Heart left ventricle (tissue), 16 donors: Measurements from ENCODE around the gene MYMK. TPM values are rescaled to one million over a fixed set of nuclear protein-coding genes. Genes with fewer than 3 reads are reported as not detected.

Experiments
- ATAC-seq, 4 donors: fragments of 200-7000 bp; cut with Tn5 transposase; one replicate each; pipeline ENCODE4 v1.9.1; 2020 to 2022; ENCODE audit warnings: moderate library complexity in 4 of 4, mild to moderate bottlenecking in 3 of 4, moderate number of reproducible peaks in 1 of 4
- DNase-seq, 5 donors: peaks; one replicate each; pipeline ENCODE4 v3.0.0-alpha.2; 2020
- H3K27ac ChIP-seq, 12 donors: fragments of 200-600 bp; sonication (generic) in 4 of 12; one replicate each; pipeline versions ENCODE4 v1.5.0 to v1.8.0; 2016 to 2022; ENCODE audit warnings: mild to moderate bottlenecking in 2 of 12
- H3K27me3 ChIP-seq, 9 donors: fragments of 200-600 bp; sonication (generic) in 2 of 9; one replicate each; pipeline versions ENCODE4 v1.5.1 to v1.8.0; 2016 to 2022; ENCODE audit warnings: mild to moderate bottlenecking in 3 of 9
- H3K36me3 ChIP-seq, 9 donors: fragments of 200-600 bp; sonication (generic) in 2 of 9; one replicate each; pipeline versions ENCODE4 v1.5.0 to v1.8.0; 2018 to 2022; ENCODE audit warnings: mild to moderate bottlenecking in 2 of 9
- H3K4me1 ChIP-seq, 12 donors: fragments of 200-600 bp; sonication (generic) in 4 of 12; one replicate each; pipeline versions ENCODE4 v1.5.0 to v1.8.0; 2016 to 2022; ENCODE audit warnings: mild to moderate bottlenecking in 3 of 12
- H3K4me3 ChIP-seq, 12 donors: fragments of 200-600 bp; sonication (generic) in 4 of 12; one replicate each; pipeline versions ENCODE4 v1.5.0 to v1.8.0; 2017 to 2022; ENCODE audit warnings: mild to moderate bottlenecking in 9 of 12, moderate library complexity in 4 of 12
- H3K9me3 ChIP-seq, 12 donors: fragments of 200-600 bp; sonication (generic) in 4 of 12; one replicate each; pipeline versions ENCODE4 v1.5.0 to v1.8.0; 2016 to 2022; ENCODE audit warnings: mild to moderate bottlenecking in 1 of 12
- POLR2A ChIP-seq, 2 donors: fragments of 450-650 bp; IDR thresholded peaks; one replicate each; pipeline ENCODE4 v1.6.1; 2017; ENCODE audit warnings: antibody characterized with exemption in 2 of 2, mild to moderate bottlenecking in 2 of 2, moderate library complexity in 2 of 2
- WGBS, 4 donors: extraction: QIAGEN DNeasy Blood & Tissue Kit in 2 of 4; methylation state at CpG; one replicate each; pipeline versions ENCODE4 v1.1.5 to v1.1.7; 2013 to 2018; 5-methylcytosine and 5-hydroxymethylcytosine counted together
- intact Hi-C, 10 donors: fragments of 100-400 bp; cut with DNase I; formaldehyde crosslinking; loops; one replicate each; pipeline versions ENCODE4 v1.11.1 to v1.14.2; 2022
- polyA plus RNA-seq, 2 donors: library from polyadenylated mRNA; stranded (reverse); fragments of 200-250 nt; gene quantifications; one replicate each; pipeline ENCODE4 v1.2.3, GENCODE V29; 2013
- total RNA-seq, 9 donors: library from RNA; depleted of rRNA in 2 of 9; stranded (reverse); fragments of >200 nt in 2 of 9; fragmentation: NEBNext Ultra II Directional in 3 of 9; extraction: Animal tissue kit (Norgen Biotek cat#: 25700) in 3 of 9; gene quantifications; one replicate each; pipeline versions ENCODE4 v1.1.0 to v1.2.4, GENCODE V29; 2016 to 2023
- TF ChIP-seq, protein P1 (sequence below), 12 donors: fragments of 200-600 bp; sonication (generic) in 4 of 12; IDR thresholded peaks; one replicate each; pipeline versions ENCODE4 v1.5.0 to v1.8.0; 2018 to 2022; ENCODE audit warnings: antibody characterized with exemption in 12 of 12, mild to moderate bottlenecking in 5 of 12
- donor health status: ischemic (EF 13 %, LVEDD 7.1; RV severe dilation, severe dysfunction).
- donor health status: healthy with polysubstance abuse.
- donor health status: DM: no; HTN: yes; CAD: no.
- donor health status: DM: no; HTN: no; CAD: no.
- donor health status: ischemic (EF 25% LVEDD 6.9; RV normal size, moderate dysfunction).
- donor health status: ischemic (EF 25% LVEDD 5.7; RV mildly dilated, moderate dysfunction).
- donor health status: healthy.
- donor health status: DM: yes; HTN: yes; CAD: no.
- donor health status: ischemic (EF 35%, LVEDD 5.7; RV mildly dilated, moderate dysfunction).
- donor health status: nonischemic (EF 11% LVEDD 7.7; RV severe dilation, severe dysfunction).
- donor health status: DM: yes; HTN: yes; CAD: no.
- donor health status: PGD.
- donor health status: ischemic (EF 29% LVEDD 5.4; RV normal size, mild dysfunction).
- donor health status: nonischemic (EF 23%, LVEDD 6.1; RV moderate dilation, normal function).

MYMK gene
- total and polyA plus RNA-seq, 11 donors, result not detected

DNA sequence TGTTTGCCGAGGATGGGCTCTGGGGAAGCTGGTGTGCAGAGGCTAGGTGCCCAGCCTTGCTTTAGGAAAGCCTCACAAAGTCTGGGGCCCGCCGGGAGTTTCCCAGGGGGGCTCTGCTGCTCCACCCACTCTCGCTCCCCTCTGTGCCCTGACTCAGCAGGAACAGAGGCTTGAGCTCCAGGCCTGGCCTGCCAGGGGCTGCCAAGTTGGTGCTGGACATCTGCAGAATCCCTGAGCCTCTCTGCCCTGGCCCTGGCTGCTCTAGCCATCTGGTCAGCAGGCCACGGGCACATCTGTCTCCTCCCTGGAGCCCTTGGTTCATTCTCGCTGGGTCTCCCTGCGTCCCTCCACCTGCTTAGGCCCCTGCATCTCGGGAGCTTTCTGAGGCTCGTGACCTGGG, 9.1 kb upstream of the MYMK start:
- ATAC-seq (peak in 3 of 4 donors; percentile 1 to 20 (median 2)), DNase-seq (peak in 1 of 5 donors; percentile 58)
- peak overlapping the region in 8 of 12 donors; percentile 46 to 61 (median 58) for H3K4me3 ChIP-seq

DNA sequence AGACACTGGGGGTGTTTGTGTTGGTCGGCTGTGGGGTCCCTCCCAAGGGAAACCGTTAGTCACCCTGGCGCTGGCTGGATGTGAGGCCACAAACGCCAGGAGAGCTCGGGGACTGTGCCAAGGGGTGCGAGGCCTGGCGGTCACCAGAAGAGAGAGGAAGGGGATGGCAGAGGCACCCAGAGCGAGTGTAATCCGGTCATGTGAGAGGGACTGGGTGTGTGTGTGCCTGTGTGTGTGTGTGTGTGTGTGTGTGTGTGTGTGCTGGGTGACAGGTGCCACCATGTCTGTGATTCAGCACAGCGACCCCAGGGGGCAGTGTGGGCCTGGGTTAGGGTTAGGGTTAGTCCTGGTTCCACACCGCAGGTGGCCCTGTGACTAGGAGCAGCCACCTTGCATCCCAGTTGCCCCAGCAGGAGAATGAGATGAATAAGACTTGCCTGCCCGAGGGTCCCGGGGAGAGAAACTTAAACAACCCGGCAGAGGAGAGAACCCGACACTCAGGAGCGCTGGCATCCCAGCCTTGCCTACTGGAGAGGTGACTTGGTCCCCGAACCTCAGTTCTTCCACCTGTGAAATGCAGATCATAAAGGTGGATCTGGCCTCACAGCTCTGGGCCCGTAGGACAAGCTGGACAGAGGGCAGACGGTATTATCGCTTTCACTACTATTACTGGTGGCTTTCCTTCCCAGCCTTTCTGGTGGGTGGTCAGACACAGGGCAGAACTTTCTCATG, 8.3 kb upstream of the MYMK start:
- TF ChIP-seq POLR2A (IDR thresholded peaks at IDR 0.05), result no peak
- TF ChIP-seq, protein P1, sequence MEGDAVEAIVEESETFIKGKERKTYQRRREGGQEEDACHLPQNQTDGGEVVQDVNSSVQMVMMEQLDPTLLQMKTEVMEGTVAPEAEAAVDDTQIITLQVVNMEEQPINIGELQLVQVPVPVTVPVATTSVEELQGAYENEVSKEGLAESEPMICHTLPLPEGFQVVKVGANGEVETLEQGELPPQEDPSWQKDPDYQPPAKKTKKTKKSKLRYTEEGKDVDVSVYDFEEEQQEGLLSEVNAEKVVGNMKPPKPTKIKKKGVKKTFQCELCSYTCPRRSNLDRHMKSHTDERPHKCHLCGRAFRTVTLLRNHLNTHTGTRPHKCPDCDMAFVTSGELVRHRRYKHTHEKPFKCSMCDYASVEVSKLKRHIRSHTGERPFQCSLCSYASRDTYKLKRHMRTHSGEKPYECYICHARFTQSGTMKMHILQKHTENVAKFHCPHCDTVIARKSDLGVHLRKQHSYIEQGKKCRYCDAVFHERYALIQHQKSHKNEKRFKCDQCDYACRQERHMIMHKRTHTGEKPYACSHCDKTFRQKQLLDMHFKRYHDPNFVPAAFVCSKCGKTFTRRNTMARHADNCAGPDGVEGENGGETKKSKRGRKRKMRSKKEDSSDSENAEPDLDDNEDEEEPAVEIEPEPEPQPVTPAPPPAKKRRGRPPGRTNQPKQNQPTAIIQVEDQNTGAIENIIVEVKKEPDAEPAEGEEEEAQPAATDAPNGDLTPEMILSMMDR (IDR thresholded peaks at IDR 0.05), result peak in 11 of 12 donors; percentile 43 to 70 (median 54)
- H3K4me3 ChIP-seq, result no peak overlapping the region
- H3K4me1 ChIP-seq, result peaks cover 0 to 57% (median 25%) of the 10 kb centered on the region in 12 donors
- no peaks in the 10 kb centered on the region for H3K9me3 ChIP-seq
- peaks cover 0 to 24% (median 0%) of the 10 kb centered on the region in 9 donors for H3K27me3 ChIP-seq
- intact Hi-C loops, result loop anchor here (1.0 to 10.0 kb wide), 6 partner anchors 189 to 462 kb away; partner anchors contain the start of gene VAV2 (in 1 of the 10)
- no peaks in the 10 kb centered on the region for H3K36me3 ChIP-seq
- DNase-seq (peak; percentile 69 to 81 (median 74)), ATAC-seq (peak; percentile 40 to 81 (median 60))
- WGBS, 4 donors, result 53 to 69% (median 68%) methylated on average over 13 to 20 of the region's 20 CpGs
- H3K27ac ChIP-seq, result peak overlapping the region in 3 of 12 donors; percentile 54 to 81 (median 75)

More for the DNA sequence above, 9.1 kb upstream of the MYMK start:
- Histone ChIP-seq H3K36me3 (no peaks in the 10 kb centered on the region), H3K9me3 (no peaks in the 10 kb centered on the region), H3K27ac (peak overlapping the region in 10 of 12 donors; percentile 1 to 81 (median 57)), H3K4me1 (peaks cover 0 to 57% (median 25%) of the 10 kb centered on the region in 12 donors), H3K27me3 (peaks cover 0 to 18% (median 0%) of the 10 kb centered on the region in 9 donors)
- WGBS, 4 donors, result 52 to 55% (median 54%) methylated on average over 5 to 9 of the region's 9 CpGs
- intact Hi-C loops, result loop anchor here (1.0 to 10.0 kb wide), 7 partner anchors 49 to 461 kb away; partner anchors contain the start of gene VAV2 (in 1 of the 10)
- TF ChIP-seq POLR2A (IDR thresholded peaks at IDR 0.05), result no peak
- TF ChIP-seq, protein P1 (IDR thresholded peaks at IDR 0.05), result no peak

DNA sequence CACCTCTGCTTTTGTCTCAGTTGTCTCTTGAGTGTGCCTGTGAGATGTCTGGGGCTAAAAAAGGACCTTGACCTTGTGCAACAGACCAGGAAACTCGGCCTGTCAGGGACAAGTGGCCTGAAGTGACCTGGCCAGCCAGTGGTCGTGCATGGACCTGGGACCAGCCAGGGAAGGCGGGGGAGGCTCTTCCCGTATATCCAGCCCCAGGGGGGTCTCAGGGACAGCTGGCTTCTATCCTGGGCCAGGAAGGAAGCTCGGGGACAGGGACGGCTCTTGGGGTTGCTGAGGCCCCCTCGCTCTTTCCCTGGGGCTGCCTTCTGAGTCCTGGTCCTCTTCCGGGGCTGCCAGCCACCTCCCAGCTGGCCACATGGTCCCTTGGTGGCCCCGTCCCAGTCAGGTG, 6.5 kb upstream of the MYMK start:
- peaks cover 0 to 26% (median 0%) of the 10 kb centered on the region in 9 donors for H3K27me3 ChIP-seq
- H3K36me3 ChIP-seq, result no peaks in the 10 kb centered on the region
- H3K4me3 ChIP-seq, result no peak overlapping the region
- ATAC-seq, result no peak
- no peak for DNase-seq
- H3K9me3 ChIP-seq, result no peaks in the 10 kb centered on the region
- TF ChIP-seq POLR2A (IDR thresholded peaks at IDR 0.05), result no peak
- TF ChIP-seq, protein P1 (IDR thresholded peaks at IDR 0.05), result no peak
- peaks cover 3 to 67% (median 41%) of the 10 kb centered on the region in 12 donors for H3K4me1 ChIP-seq
- 55 to 77% (median 60%) methylated on average over 9 of the region's 9 CpGs for WGBS, 4 donors
- intact Hi-C loops, result loop anchor here in 4 of 10 donors (5.0 to 10.0 kb wide), 3 partner anchors 191 to 464 kb away; partner anchors contain the start of gene VAV2 (in 1 of the 4)
- H3K27ac ChIP-seq, result no peak overlapping the region

DNA sequence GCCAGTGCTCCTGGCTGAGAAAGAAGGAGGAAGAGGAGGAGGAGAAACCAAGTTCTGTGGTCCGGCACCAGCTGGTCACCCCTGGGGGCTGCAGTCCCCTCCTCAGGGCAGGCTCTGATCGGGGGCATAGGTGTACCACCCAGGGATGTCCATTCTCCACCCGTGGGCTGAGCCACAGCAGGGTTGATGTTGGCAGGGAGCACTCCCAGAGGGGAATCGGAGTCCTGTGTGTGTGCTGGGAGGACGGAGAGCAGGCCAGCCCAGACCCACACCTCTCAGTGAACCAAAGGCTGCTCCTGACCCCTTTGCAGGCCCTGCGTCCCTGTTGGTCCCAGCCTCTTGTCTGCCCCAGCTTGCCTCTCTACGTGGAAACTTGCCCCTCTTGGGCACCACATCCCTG, 5.1 kb upstream of the MYMK start:
- Histone ChIP-seq H3K4me1 (peaks cover 3 to 65% (median 41%) of the 10 kb centered on the region in 12 donors), H3K9me3 (no peaks in the 10 kb centered on the region), H3K27me3 (peaks cover 0 to 26% (median 0%) of the 10 kb centered on the region in 9 donors), H3K27ac (no peak overlapping the region), H3K36me3 (no peaks in the 10 kb centered on the region), H3K4me3 (no peak overlapping the region)
- intact Hi-C loops, result loop anchor here in 4 of 10 donors (5.0 to 10.0 kb wide), 3 partner anchors 192 to 465 kb away; partner anchors contain the start of gene VAV2 (in 1 of the 4)
- TF ChIP-seq POLR2A (IDR thresholded peaks at IDR 0.05), result no peak
- TF ChIP-seq, protein P1 (IDR thresholded peaks at IDR 0.05), result no peak
- no peak for ATAC-seq
- DNase-seq, result no peak
- WGBS, 4 donors, result 91 to 96% (median 93%) methylated on average over 4 to 7 of the region's 7 CpGs
